Thyroid gland (tissue), 4 donors: Measurements from ENCODE around the gene GCNA. TPM values are rescaled to one million over a fixed set of nuclear protein-coding genes. Genes with fewer than 3 reads are reported as not detected.
A peak's percentile ranks its signal among the peaks of the same experiment; 100 is the strongest.

Source experiments
- DNase-seq, 2 donors: peaks; one replicate each; pipeline ENCODE4 v3.0.0-alpha.2; 2019
- H3K27ac ChIP-seq, 3 donors: fragments of 200-600 bp; sonication (generic); 1 replicate in 2 of 3; 2 replicates in 1 of 3; pipeline ENCODE4 v1.5.1; 2016 to 2019; ENCODE audit warnings: mild to moderate bottlenecking in 1 of 3, moderate library complexity in 1 of 3
- H3K27me3 ChIP-seq: fragments of 200-600 bp; sonication (generic); one replicate; pipeline ENCODE4 v1.5.1; 2019
- H3K36me3 ChIP-seq, 2 donors: fragments of 200-600 bp; sonication (generic); one replicate each; pipeline ENCODE4 v1.5.1; 2016 to 2019
- H3K4me1 ChIP-seq, 2 donors: fragments of 200-600 bp; sonication (generic); one replicate each; pipeline ENCODE4 v1.5.1; 2017 to 2019
- H3K4me3 ChIP-seq, 3 donors: fragments of 200-600 bp; sonication (generic); replicated peaks in 1 of 3; 1 replicate in 2 of 3; 2 replicates in 1 of 3; pipeline ENCODE4 v1.5.1; 2016; ENCODE audit warnings: mild to moderate bottlenecking in 1 of 3
- H3K9me3 ChIP-seq: fragments of 200-600 bp; sonication (generic); one replicate; pipeline ENCODE4 v1.5.1; 2017
- POLR2A ChIP-seq, 2 donors: fragments of 450-650 bp; IDR thresholded peaks; one replicate each; pipeline ENCODE4 v1.6.1; 2017; ENCODE audit warnings: antibody characterized with exemption in 2 of 2, mild to moderate bottlenecking in 2 of 2, moderate library complexity in 1 of 2
- WGBS, 2 donors: methylation state at CpG; one replicate each; pipeline ENCODE4 v1.1.5; 2017; 5-methylcytosine and 5-hydroxymethylcytosine counted together
- intact Hi-C: fragments of 100-400 bp; cut with DNase I; formaldehyde crosslinking; loops from one replicate; pipeline ENCODE4 v1.15.1; 2023
- total RNA-seq, 4 donors: library from RNA; depleted of rRNA; stranded (reverse); fragments of >200 nt; gene quantifications; one replicate each; pipeline ENCODE4 v1.2.3, GENCODE V29; 2016
- TF ChIP-seq, protein P1 (sequence below), 6 experiments: fragments of 200-600 bp in 3 of 6; fragments of 450-650 bp in 3 of 6; sonication (generic) in 3 of 6; IDR thresholded peaks; one replicate each; pipeline ENCODE4 v1.5.1; 2016 to 2019; ENCODE audit warnings: antibody characterized with exemption in 6 of 6, mild to moderate bottlenecking in 2 of 6, inconsistent platforms in 1 of 6, moderate library complexity in 1 of 6

The GCNA gene
- total RNA-seq, 4 donors from 2014 or later: 1.8 to 3.6 (median 2.5) TPM

GRCh38 chrX:71533851-71534561 lies 44.2 kb upstream of the GCNA start:
- H3K9me3 ChIP-seq: no peaks in the 10 kb centered on the region
- DNase-seq: peak; percentile 47 to 48
- H3K27me3 ChIP-seq: no peaks in the 10 kb centered on the region
- TF ChIP-seq, protein P1, sequence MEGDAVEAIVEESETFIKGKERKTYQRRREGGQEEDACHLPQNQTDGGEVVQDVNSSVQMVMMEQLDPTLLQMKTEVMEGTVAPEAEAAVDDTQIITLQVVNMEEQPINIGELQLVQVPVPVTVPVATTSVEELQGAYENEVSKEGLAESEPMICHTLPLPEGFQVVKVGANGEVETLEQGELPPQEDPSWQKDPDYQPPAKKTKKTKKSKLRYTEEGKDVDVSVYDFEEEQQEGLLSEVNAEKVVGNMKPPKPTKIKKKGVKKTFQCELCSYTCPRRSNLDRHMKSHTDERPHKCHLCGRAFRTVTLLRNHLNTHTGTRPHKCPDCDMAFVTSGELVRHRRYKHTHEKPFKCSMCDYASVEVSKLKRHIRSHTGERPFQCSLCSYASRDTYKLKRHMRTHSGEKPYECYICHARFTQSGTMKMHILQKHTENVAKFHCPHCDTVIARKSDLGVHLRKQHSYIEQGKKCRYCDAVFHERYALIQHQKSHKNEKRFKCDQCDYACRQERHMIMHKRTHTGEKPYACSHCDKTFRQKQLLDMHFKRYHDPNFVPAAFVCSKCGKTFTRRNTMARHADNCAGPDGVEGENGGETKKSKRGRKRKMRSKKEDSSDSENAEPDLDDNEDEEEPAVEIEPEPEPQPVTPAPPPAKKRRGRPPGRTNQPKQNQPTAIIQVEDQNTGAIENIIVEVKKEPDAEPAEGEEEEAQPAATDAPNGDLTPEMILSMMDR (IDR thresholded peaks at IDR 0.05): no peak
- TF ChIP-seq POLR2A (IDR thresholded peaks at IDR 0.05): peak in 1 of 2 donors; percentile 45
- intact Hi-C loops: no loop called here
- no peaks in the 10 kb centered on the region for H3K36me3 ChIP-seq
- peak overlapping the region; percentile 69 to 87 (median 82) for H3K27ac ChIP-seq
- WGBS, 2 donors: 1% methylated on average over 29 to 30 of the region's 31 CpGs
- peak overlapping the region; percentile 33 to 82 (median 64) for H3K4me3 ChIP-seq
- H3K4me1 ChIP-seq: no peaks in the 10 kb centered on the region

DNA sequence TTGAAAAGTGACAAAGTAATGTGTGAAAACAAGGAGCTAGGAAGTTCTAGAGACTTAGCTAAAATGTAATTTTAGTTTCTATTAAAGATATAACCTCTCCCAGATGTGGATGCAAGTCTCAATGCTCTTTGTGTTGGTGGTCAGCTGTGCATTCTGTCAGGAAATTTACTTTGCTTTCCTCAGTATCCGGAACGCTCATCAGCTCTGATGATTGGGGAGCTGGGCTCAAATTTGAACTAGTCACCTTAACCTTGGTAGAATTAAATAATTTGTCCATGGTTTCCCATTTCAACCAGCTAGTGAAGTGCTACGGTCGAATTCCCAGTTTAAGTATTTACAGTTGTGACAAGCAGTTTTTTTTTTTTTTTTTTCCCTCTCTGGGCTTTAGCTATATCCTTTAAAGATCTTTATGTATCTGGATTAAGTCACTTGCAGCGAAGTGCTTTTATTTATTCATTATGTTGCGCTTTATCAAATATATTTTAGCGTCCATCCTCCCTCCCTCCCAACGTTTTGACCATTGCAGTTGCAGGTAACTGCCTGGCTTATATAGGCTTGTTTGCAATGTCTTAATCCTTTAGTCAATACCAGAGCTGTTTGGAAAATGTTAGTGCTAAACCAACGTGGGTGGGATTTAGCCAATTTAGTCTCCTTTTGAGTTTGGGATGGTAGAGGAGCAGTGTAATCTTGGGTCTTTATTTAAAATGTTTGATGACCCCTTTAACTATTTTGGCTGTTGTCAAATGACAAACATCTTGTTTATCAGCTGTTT lies 43.3 kb upstream of the GCNA start:
- Histone ChIP-seq H3K4me3 (peak overlapping the region in 2 of 3 donors; percentile 64 to 82), H3K9me3 (no peaks in the 10 kb centered on the region), H3K27ac (peak overlapping the region in 2 of 3 donors; percentile 69 to 82), H3K36me3 (no peaks in the 10 kb centered on the region), H3K4me1 (peaks cover 0 to 7% of the 10 kb centered on the region in 2 donors), H3K27me3 (no peaks in the 10 kb centered on the region)
- intact Hi-C loops: no loop called here
- DNase-seq: no peak
- 3% methylated on average over 9 of the region's 9 CpGs for WGBS, 2 donors
- TF ChIP-seq, protein P1 (IDR thresholded peaks at IDR 0.05): no peak
- no peak for TF ChIP-seq POLR2A (IDR thresholded peaks at IDR 0.05)

DNA sequence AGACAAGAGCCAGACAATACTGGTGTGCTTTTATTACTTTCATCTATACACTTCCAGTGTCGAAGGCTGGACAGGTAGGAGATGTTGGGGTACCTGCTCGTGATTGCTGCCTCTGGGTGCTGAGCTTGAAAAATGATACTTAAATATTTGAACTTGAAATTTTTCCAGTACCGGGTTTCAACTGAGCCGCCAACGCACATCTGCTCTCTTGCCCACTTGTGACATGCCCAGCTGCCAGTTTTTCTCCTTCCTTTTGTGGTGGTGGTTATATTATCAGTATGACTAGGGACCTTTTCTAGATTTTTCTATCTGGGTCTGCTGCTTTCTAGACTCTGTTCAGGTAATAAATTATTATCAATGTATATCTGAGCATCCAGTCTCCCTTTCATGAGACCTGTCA lies 42.0 kb upstream of the GCNA start:
- peak; percentile 8 to 13 for DNase-seq
- Histone ChIP-seq H3K4me3 (no peak overlapping the region), H3K9me3 (no peaks in the 10 kb centered on the region), H3K36me3 (no peaks in the 10 kb centered on the region), H3K27me3 (no peaks in the 10 kb centered on the region), H3K27ac (no peak overlapping the region), H3K4me1 (peaks cover 0 to 7% of the 10 kb centered on the region in 2 donors)
- no peak for TF ChIP-seq POLR2A (IDR thresholded peaks at IDR 0.05)
- TF ChIP-seq, protein P1 (IDR thresholded peaks at IDR 0.05): no peak
- intact Hi-C loops: no loop called here
- WGBS, 2 donors: 20 to 27% methylated on average over 4 to 5 of the region's 5 CpGs

DNA sequence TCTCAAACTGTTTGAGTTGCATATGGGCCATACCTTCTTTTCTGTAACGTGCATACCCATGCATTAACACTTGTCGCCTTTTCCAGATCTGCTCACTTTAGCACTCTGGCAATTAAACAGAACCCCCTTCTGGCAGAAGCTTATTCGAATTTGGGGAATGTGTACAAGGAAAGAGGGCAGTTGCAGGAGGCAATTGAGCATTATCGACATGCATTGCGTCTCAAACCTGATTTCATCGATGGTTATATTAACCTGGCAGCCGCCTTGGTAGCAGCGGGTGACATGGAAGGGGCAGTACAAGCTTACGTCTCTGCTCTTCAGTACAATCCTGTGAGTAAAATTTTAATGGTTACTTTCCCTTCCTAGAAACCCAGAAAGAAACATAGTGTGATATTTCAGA lies 40.5 kb upstream of the GCNA start:
- no peaks in the 10 kb centered on the region for H3K27me3 ChIP-seq
- WGBS, 2 donors: 83 to 87% methylated on average over 9 of the region's 9 CpGs
- H3K27ac ChIP-seq: no peak overlapping the region
- intact Hi-C loops: no loop called here
- no peaks in the 10 kb centered on the region for H3K36me3 ChIP-seq
- H3K4me1 ChIP-seq: peaks cover 0 to 7% of the 10 kb centered on the region in 2 donors
- no peak for DNase-seq
- H3K9me3 ChIP-seq: no peaks in the 10 kb centered on the region
- H3K4me3 ChIP-seq: no peak overlapping the region
- TF ChIP-seq POLR2A (IDR thresholded peaks at IDR 0.05): no peak
- TF ChIP-seq, protein P1 (IDR thresholded peaks at IDR 0.05): no peak

DNA sequence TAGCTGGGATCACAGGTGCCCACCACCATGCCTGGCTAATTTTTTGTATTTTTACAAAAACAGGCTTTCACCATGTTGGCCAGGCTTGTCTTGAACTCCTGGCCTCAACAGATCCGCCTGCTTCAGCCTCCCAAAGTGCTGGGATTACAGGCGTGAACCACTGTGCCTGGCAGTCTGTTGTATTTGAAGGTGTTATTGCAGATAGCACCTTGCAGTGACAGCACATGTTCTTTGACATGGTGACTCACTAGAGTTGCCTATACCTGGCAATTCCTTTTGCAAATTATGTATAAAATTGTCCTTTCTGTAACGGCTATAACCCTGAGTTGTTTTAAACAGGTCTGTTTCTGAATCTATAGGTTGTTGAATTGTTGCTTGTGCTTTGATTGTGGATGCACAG lies 37.4 kb upstream of the GCNA start:
- H3K4me3 ChIP-seq: no peak overlapping the region
- H3K36me3 ChIP-seq: no peaks in the 10 kb centered on the region
- WGBS, 2 donors: 66 to 79% methylated on average over 3 of the region's 3 CpGs
- no peak for TF ChIP-seq POLR2A (IDR thresholded peaks at IDR 0.05)
- TF ChIP-seq, protein P1 (IDR thresholded peaks at IDR 0.05): no peak
- H3K27ac ChIP-seq: no peak overlapping the region
- H3K9me3 ChIP-seq: no peaks in the 10 kb centered on the region
- no peaks in the 10 kb centered on the region for H3K27me3 ChIP-seq
- intact Hi-C loops: no loop called here
- DNase-seq: no peak
- peaks cover 0 to 10% of the 10 kb centered on the region in 2 donors for H3K4me1 ChIP-seq
